NK-92 (cell line): Measurements from ENCODE around the gene STX1B.
"Not testable (repeated sequence)": the region's sequence is repeated elsewhere in the genome, so short reads cannot be mapped to it uniquely, and the experiment has no call there.

ENCODE experiments used
- DNase-seq: peaks from one replicate; lab custom pipeline; 2025; ENCODE audit not compliant: unreplicated experiment; lab: John Stamatoyannopoulos, UW

Gene STX1B

DNA sequence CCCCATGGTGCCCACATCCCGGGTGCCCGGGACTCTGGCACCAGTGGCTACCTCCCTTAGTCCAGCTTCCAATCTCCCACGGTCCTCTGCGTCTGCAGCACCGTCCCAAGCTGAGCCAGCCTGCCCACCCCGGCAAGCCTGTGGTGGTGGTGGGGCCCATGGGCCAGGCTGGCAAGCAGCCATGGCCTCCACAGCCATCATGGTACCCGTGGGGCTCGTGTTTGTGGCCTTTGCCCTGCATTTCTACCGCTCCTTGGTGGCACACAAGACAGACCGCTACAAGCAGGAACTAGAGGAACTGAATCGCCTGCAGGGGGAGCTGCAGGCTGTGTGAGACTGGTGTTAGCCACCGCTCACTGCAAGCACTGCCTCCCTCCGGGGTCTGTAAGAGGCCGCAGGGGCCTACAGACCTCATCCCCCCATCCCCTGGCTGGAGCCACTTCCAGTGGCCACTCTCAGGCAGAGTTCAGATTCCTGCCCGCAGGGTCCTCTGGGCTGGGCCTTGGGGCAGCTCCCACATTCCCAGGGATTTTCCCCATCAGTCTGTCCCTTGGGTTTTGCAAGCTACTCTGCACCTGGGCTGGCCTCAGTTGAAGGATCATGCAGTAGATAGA lies 56.8 kb downstream of the STX1B start:
- no peak for DNase-seq

DNA sequence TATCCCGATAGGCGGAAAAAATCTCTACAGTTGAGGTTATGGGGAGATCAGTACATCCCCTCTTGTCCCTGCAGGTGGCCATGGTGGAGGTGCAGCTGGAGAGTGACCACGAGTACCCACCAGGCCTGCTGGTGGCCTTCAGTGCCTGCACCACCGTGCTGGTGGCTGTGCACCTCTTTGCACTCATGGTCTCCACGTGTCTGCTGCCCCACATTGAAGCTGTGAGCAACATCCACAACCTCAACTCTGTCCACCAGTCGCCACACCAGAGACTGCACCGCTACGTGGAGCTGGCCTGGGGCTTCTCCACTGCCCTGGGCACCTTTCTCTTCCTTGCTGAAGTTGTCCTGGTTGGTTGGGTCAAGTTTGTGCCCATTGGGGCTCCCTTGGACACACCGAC lies 57.3 kb downstream of the STX1B start:
- no peak for DNase-seq

DNA sequence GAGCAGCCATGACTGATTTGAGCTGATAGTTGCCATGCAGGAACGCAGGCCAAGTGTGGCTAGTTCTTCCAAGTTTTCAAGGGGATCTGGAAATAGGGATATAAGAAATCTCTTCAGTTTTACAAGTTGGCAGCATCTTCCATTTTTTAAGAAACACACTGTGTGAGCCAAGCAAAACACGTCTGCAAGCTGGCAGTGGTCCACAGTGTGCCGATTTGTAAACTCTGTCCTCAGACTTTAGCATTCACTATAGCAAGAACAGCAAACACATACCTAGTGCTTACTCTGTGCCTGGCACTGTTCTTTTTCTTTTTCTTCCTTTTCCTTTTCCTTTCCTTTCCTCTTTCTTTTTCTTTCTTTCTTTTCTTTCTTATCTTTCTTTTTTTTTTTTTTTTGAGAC lies 58.7 kb downstream of the STX1B start:
- no peak for DNase-seq

DNA sequence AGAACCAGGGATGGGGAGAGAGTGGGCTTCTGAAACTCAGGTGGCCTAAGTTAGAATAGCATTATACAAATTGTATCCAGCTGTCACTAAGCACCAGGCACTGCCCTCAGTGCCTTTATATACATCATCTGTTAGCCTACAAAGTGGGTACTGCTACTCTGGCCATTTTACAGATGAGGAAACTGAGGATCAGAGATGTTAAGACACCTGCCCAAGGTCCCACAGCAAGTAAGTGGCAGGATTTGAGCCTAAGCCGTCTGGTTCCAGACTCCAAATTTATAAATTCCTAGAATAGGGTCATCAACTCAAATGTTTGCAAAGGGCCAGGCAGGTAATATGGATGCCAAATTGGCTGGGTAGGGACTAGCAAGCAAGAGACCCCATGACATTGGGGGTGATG lies 59.2 kb downstream of the STX1B start:
- DNase-seq: no peak

DNA sequence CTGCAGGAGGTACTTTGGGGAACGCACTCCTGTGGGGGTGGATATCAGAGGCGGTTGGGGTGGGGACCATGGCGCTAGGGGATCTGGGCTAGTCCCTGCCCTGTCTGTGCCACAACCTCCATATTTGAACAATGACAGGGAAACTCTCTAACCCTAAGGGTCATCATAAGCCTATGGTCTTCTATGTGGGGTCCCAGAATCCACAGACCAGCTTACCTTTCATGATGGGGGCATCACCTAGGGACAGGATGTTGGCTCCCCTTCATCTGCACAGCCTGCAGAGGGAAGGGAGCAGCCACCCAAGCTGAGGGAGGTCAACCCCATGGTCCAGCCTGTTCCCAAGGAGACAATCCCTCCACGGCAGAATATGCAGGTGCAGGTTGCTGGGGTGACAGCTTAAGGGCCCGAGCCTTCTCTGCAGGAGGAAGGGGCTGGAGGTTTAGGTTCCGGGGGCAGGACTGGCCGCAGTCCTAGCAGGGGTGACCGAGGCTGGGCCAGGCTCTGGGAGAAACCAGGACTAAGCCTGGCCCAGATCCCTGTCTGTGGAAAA lies 59.8 kb downstream of the STX1B start:
- no peak for DNase-seq

DNA sequence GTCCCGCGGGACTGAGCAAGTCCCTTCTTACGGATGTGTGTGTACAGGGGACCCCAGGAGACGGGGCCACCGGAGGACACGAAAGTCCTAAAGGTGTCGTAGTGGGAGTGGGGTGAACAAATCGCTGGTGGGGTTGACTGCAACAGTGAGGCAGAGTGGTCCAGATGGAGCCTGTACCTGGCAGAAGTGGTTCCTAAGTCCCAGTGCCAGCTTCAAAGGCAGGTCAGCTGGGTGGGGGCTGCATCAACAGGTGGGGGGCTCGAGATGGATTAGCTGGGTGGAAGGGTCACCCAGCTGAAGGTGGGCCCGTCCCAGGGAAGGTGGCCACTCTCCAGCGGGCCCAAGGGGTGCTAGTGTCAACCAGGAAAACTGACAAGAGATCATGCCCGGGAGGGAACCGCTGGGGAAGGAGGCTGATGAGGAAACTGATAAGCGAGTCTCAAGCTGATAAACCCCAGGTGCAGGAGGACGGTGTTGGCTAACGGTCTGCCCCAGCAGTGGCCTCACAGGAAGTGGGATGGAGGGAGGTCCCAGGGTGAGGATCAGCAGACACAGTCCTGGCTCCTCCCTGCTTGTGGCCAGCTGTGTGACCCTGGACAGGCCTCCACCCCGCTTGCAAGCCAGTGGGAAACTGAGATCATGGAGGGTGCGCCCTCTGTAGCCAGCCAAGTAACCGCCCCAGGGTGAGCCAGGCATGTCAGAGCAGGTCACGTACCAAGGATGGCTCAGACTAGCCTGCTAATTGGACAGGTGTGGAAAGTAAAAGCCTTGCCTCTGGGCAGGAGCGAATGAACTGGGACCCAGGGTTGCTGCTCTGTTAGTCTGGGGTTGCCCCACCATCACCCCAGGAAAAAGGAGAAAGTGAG lies 60.6 kb downstream of the STX1B start:
- no peak for DNase-seq

DNA sequence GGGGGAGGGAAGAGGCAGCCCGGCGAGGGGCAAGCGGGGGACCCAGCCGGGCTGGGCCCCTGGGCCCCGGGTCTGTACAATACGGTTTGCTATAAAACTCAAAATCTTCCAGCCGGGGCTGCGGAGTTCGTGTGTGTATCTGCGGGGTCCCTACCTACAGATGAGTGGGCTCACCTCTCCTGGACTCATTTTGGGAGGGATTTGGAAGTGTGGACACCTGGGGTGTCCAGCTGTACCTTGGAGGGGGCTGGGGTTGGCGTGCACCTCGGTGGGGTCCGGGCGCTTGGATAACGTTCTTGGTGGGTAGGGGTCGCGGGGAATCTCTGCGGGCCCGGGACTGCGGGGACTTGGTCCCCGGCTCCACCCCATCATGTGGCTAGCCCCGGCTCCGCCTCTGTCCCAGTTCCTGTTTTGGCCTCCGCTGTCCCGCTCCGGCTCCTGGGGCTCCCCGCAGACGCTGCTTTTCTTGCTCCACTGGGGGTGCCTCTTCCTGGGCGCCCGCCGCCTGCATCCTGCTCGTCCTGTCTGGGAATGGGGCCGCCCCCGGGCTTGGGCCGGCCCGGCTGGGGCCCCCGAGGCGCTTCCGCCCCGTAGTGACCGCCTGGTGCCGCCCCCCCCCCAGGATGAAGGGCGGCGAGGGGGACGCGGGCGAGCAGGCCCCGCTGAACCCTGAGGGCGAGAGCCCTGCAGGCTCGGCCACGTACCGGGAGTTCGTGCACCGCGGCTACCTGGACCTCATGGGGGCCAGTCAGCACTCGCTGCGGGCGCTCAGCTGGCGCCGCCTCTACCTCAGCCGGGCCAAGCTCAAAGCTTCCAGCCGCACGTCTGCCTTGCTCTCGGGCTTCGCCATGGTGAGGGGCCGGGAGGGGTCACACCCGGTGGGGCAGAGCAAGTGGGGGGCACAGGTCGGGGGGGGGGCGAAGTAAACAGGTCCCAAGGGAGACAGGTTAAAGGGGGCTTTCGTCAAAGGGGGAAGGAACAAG lies 61.5 kb downstream of the STX1B start, which contains the start of gene ORAI3:
TSS of gene ORAI3 (plus strand) at position 402 of the 983 bp plus-strand sequence. CDS start at position 624, 222 bp downstream.
- no peak for DNase-seq

DNA sequence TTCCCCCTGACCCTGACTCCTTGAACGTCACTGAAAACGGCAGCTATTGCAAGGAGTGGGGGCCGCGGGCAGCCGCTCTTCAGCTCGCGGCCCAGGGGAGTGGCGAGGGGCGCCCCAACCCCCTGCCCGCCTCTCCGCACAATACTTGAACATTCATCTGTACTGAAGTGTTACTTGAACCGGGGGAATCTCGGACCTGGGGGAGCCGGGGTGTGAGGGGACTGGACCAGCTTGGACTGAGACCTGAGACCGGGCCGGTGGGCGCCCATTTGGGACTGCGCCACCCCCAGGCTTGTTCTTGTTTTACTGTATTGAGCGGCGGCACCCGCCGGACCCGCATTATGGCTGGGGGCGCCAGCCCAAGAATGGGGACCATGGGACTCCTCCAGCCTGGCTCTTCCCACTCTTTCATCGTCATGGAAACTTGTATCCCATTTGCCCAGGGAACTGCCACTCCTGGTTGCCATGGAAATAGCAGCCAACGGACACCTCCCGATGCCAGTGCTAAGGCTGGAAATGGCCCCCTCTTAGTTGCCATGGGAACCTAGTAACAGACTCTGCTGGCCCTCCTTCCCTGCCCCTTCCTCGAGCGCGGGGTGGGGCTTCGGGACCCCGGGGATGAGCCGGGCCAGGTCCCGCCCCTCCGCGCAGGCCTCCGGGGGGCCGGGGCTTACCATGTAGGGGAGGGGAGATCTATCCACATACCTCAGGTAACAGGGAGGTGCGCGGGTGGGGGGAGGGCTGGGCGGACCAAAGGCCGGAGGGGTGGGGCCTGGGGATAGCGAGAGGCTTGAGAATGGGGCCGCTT lies 62.4 kb downstream of the STX1B start:
- no peak for DNase-seq

DNA sequence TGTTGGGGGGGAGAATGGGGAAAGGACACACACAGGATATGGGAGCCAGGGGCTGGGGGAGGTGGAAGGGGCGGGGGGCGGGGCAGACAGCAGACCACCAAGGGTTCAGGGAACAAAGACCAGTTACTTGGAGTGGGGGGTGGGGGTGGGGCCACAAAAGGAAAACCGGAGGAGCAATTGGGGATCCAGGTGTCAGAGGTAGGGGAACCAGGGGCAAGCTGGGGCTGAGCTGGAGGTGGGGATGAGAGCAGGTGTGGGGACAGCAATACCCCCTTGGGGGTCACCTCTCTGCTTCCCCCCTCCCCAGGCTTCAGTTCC lies 62.9 kb downstream of the STX1B start:
- DNase-seq: no peak

DNA sequence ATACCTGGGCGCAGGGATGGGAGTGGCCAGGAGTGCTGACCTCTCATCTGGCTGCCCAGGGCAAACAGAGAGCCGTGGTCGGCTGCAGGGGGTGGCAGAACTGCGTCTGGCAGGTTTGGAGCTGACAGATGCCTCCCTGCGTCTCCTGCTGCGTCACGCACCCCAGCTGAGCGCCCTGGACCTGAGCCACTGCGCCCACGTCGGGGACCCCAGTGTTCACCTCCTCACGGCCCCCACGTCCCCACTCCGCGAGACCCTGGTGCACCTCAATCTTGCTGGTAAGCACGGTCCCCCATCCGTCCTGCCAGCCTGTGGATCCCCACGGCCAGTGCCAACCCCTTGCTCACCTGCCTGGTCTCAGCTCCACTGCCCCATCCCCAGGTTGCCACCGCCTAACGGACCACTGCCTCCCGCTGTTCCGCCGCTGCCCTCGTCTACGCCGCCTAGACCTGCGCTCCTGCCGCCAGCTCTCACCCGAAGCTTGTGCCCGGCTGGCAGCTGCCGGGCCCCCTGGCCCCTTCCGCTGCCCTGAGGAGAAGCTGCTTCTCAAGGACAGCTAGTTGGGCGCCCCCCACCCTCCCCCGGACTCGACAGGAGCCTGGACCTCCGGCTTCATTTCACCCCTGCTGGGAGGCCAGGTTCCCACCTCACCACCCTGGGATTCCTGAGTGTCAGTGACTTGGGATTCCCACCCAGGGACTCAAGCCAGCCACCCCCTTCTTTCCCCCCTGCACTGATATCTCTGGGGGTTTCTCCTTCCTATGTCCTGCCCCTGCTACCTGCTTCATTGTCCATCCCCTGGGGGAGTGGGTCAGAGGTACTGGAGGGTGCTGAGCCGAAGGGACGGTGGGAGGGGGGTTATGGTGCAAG lies 63.5 kb downstream of the STX1B start:
- no peak for DNase-seq

DNA sequence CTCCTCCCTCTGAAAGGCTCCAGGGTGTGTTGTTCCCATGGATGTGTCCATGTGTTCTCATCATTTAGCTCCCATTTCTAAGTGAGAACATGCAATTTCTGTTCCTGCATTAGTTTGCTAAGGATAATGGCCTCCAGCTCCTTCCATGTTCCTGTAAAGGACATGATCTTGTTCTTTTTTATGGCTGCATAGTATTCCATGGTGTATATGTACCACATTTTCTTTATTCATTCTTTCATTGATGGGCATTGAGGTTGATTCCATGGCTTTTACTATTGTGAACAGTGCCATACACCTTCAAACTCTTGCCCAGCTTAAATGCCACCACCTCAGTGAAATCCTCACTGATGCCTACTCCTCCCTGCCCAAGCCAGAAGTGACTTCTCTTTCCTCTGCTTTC lies 66.1 kb downstream of the STX1B start:
- DNase-seq: no peak

DNA sequence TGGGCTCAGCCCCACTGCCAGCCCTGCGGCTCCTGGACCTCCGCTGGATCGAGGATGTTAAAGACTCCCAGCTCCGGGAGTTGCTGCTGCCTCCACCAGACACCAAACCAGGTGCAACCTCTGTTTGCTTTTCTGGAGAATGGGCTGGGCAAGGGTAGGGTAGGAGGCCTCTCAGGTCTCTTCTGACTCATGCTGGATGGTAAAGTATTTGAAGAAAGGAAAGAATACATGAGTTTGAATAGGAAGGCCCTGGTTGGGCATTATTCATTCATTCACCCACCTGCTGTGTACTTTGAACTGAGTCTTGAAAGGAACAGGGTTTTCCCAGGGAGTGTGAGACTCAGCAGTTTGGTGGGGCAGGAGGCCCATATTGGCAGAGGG lies 68.0 kb downstream of the STX1B start:
- DNase-seq: no peak

DNA sequence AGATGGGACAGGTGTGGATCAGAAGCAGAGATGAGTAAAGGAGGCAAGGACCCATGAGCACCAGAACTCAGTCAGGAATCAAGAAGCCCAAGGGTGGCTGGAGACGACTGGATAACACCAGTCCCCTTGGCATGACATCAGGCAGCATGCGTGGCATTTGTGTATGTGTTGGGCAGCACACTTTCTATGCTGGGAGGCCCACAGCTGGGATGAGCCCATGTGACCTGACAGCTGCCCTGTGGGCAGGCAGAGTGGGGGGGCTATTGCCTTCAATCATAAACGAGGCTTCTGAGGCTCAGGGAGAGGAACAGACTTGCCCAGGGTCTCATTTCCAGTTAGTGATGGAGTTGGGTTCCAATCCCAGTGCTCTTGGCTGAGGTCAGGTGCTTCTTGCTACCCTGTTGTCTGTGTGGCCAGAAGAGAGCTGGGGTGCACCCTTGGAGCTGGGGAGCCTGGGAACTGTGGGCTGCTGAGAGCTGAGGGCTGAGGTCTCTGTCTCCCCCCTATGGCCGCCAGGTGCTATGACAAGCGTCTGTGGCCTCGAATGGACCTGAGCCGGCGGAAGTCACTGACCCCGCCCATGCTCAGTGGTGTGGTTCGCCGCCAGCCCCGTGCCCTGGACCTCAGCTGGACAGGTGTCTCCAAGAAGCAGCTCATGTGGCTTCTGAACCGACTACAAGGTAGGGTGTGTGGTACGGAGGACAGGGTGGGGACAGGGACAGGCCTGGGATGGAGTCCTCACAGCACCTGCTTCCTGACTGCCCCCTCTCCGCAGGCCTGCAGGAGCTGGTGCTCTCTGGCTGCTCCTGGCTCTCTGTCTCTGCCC lies 68.6 kb downstream of the STX1B start:
- DNase-seq: no peak

DNA sequence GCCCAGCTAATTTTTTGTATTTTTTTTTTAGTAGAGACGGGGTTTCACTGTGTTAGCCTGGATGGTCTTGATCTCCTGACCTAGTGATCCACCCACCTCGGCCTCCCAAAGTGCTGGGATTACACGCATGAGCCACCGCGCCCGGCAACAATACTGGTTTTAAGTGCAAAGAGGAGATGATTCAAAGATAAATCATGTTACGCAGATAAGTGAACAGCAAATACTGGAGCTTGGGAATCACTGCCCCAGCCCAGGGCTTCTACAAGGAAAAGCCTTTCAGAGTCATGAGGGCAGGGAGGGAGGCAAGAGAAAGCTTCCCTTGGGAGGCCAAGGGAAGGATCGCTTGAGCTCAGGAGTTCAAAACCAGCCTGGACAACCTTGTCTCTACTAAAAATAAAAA lies 70.9 kb downstream of the STX1B start:
- not testable (repeated sequence) for DNase-seq
